Epithelial cell of proximal tubule (primary cell): ENCODE data around the gene COX6B2. TPM values are rescaled to one million over a fixed set of nuclear protein-coding genes. Genes with fewer than 3 reads are reported as not detected.
A peak's percentile ranks its signal among the peaks of the same experiment; 100 is the strongest.
"Not testable (repeated sequence)": the region's sequence is repeated elsewhere in the genome, so short reads cannot be mapped to it uniquely, and the experiment has no call there.

ENCODE experiments used
- DNase-seq: peaks from one replicate; pipeline ENCODE4 v3.0.0-alpha.2; 2011; ENCODE audit warnings: low read depth
- H3K4me3 ChIP-seq: 2 replicates; pipeline ENCODE4 v1.5.1; 2011; ENCODE audit warnings: low read depth, mild to moderate bottlenecking, low read length
- total RNA-seq: library from RNA; depleted of rRNA; stranded (reverse); fragments of >200 nt; gene quantifications from 2 replicates; pipeline ENCODE4 v1.2.3, GENCODE V29; 2015
- TF ChIP-seq, protein P1 (sequence below): conservative IDR thresholded peaks from 2 replicates; pipeline ENCODE4 v1.5.1; 2012; ENCODE audit warnings: low read depth, mild to moderate bottlenecking, low read length

Gene COX6B2
- total RNA-seq, 1 donor from 2014 or later = 0.23 TPM

DNA sequence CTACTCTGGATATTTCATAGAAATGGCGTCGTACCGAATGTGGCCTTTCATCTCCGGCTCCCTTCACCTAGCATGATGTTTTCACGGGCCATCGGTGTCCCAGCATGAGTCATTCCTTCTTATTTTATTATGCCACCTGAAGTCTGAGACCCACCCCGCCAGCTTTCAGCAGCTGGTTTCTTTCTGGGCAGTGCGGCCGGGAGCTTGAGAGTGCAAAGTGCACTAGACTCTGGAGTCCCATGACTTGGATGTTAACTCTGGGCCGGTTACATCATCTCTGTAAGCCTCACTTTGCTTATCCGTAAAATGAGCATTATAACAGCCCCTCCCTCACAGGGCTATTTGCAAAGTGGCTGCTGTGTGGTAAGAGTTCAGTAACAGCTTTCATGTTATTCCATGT, 20.6 kb downstream of the COX6B2 start:
- no peak overlapping the region for H3K4me3 ChIP-seq
- TF ChIP-seq, protein P1, sequence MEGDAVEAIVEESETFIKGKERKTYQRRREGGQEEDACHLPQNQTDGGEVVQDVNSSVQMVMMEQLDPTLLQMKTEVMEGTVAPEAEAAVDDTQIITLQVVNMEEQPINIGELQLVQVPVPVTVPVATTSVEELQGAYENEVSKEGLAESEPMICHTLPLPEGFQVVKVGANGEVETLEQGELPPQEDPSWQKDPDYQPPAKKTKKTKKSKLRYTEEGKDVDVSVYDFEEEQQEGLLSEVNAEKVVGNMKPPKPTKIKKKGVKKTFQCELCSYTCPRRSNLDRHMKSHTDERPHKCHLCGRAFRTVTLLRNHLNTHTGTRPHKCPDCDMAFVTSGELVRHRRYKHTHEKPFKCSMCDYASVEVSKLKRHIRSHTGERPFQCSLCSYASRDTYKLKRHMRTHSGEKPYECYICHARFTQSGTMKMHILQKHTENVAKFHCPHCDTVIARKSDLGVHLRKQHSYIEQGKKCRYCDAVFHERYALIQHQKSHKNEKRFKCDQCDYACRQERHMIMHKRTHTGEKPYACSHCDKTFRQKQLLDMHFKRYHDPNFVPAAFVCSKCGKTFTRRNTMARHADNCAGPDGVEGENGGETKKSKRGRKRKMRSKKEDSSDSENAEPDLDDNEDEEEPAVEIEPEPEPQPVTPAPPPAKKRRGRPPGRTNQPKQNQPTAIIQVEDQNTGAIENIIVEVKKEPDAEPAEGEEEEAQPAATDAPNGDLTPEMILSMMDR = no peak
- DNase-seq = peak; percentile 33

DNA sequence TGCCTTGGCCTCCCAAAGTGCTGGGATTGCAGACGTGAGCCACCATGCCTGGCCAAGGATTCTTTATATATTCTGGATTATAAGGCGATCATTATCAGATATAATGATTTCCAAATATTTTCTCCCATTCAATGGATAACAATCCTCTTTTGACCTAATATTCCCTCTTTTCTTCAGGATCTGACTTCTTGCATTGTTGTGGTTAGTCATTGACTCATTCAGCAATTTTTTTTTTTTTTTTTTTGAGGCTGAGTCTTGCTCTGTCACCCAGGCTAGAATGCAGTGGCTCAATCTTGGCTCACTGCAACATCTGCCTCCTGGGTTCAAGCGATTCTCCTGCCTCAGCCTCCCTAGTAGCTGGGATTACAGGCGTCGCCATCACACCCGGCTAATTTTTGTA, 24.7 kb downstream of the COX6B2 start:
- not testable (repeated sequence) for DNase-seq, H3K4me3 ChIP-seq

DNA sequence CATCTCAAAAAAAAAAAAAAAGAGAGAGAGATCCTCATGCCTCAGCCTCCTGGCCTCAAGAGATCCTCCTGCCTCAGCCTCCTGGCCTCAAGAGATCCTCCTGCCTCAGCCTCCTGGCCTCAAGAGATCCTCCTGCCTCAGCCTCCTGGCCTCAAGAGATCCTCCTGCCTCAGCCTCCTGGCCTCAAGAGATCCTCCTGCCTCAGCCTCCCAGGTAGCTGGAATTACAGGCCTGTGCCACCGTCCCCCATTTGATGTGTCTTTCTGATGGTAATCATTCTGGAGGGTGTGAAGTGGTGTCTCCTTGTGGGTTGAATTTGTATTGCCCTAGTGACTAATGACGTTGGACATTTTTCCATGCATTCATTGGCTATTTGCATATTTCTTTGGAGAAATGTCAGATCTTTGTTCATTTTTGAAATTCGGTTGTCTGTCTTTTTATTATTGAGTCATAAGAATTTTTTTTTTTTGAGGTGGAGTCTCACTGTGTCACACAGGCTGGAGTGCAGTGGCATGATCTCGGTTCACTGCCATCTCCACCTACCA, 25.7 kb downstream of the COX6B2 start:
- not testable (repeated sequence) for H3K4me3 ChIP-seq, DNase-seq

DNA sequence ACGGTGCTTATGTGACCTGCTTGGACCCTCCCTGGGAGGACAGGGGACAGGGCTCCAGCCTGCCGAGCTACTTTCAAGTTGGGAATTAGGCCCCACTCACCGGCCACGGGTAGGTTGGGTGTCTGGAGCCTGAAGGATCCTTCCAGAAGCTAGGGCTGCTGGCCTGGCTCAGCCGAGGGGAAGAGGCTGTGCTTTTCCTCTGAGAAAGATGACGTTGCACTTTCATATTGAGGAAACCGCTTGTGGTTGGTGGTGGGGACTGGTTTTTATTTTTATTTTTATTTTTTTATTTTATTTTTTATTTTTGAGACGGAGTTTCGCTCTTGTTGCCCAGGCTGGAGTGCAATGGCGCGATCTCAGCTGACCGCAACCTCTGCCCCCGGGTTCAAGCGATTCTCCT, 29.3 kb downstream of the COX6B2 start, which contains the start of gene TMEM150B:
TSS of gene TMEM150B (minus strand) at position 170 of the 400 bp plus-strand sequence. CDS start 4,305 bp downstream, outside the sequence.
- no peak for DNase-seq
- TF ChIP-seq, protein P1 = no peak
- H3K4me3 ChIP-seq = no peak within 1 kb of the TSS

DNA sequence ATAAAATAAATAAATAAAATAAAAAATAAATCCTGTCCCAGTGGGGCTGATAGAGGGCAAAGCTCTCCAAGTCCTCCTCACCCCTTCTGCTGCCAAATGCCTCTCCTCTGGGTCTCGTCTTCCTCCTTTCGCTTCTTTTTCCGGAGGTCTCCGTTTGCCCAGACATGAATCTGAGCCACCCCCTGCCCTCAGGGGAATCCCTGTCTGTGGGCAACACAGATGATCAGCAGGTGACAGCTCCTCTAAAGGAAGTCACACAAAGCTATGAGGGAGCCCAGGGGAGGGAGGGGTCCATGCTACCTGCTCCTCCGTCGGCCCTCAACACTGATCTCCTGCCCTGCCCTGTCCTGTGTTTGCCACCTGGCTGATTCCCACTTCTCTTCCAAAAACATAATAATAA, 29.9 kb downstream of the COX6B2 start:
- DNase-seq = no peak
- TF ChIP-seq, protein P1 = no peak
- H3K4me3 ChIP-seq = no peak overlapping the region

DNA sequence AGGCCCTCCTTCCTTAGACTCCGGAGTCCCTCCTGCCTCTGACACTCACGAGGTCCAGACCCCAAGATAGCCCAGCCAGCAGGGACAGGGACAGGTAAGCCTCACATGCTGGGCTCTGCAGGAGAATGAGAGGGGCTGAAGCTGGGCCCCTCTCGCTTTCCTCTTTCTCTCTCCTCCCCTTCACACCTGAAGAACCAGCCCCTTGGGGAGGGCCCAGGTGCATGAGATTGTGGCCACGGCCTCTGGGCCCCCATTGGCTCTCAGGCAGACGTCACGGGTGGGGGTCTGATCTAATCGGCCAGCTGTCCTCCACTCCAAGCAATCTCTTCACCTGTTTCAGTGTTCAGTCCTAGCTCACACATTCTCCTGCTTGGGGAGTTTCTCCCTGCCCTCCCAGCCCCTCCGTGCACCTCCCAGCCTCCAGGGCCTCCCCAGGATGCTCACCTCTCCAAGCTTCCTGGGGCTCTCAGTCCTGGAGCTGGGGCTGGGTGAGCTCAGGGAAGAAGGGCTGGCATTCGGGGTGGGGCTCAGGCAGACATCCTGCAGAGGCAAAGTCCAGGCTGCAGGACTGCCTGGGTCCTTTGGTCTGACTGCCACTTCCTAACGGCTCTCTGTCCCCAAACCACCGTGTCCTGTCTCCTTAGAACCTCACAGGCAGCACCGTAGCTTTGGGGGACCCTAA, 32.2 kb downstream of the COX6B2 start:
- no peak for DNase-seq
- TF ChIP-seq, protein P1 = no peak

DNA sequence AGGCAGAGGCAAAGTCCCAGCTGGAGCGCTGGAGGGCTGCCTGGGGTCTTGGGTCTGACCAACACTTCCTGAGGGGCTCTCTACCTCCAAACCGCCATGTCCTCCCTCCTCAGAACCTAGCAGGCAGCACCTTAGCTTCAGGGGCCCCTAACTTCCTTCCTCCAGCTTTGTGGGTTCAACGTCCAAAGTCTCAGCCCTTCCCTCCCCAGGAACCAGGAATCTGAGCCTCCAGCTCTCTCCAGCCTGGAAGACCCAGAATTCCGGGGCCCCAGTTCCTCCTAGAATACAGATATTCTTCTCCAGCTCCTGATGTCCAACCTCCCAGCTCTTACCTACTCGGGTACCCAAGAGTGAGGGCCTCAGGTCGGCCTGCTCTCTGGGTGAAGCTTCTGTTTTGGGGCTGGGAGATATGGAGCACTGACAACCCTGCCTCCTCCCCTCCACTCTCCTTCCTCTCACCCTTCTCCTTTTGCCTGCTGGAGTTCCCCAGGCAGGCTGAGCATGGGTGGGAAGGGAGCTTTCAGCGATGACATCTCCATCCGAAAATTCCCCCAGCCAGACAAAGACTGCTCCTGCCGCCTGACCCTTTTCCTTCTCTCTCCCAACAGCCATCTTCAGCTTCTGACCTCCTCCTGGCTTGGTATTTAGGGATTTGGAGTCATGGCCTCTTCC, 32.9 kb downstream of the COX6B2 start:
- DNase-seq = no peak
- H3K4me3 ChIP-seq = no peak overlapping the region
- TF ChIP-seq, protein P1 = no peak

More for the DNA sequence above, 32.2 kb downstream of the COX6B2 start:
- H3K4me3 ChIP-seq = no peak overlapping the region

DNA sequence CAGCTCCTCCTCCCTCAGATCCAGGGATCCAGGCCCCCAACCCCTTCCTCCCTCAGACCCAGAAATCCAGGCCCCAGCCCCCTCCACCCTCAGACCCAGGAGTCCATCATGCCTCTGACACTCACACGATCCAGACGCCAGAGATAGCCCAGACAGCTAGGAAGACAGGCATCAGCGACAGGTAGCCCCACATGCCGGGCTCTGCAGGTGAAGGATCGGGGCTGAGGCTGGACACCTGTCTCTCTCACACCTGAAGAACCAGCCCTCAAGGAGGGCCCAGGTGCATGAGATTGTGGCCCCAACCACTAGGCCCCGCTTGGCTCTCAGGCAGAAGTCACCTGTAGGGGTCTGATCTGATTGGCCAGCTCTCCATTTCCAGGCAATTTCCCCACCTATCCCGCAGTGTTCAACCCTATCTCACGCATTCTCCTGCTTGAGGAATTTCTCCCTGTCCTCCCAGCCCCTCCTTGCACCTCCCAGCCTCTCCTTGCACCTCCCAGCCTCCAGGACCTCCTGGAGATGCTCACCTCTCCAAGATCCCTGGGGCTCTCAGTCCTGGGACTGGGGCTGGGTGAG, 33.6 kb downstream of the COX6B2 start:
- no peak overlapping the region for H3K4me3 ChIP-seq
- DNase-seq = no peak
- TF ChIP-seq, protein P1 = no peak
